ENCODE data around the gene TSC2. TPM values are rescaled to one million over a fixed set of nuclear protein-coding genes. Genes with fewer than 3 reads are reported as not detected.

The TSC2 gene
- total and polyA plus RNA-seq, 9 of the 15 experiments (the other 6 are each of a cell fraction or from before 2014, with no cell fraction given): 1.3 to 68.1 (median 16.6) TPM

GRCh38 chr16:2009791-2010510 lies 37.8 kb upstream of the TSC2 start, which contains the start of gene ZNF598 (continued):
- TF ChIP-seq ZNF318 (IDR thresholded peaks at IDR 0.05; ENCODE audit: borderline replicate concordance in 1 of 2, low read depth in 1 of 2): 0 out of 4 replicates have a peak, but pooled peaks of 1 of the 2 experiments have one; percentile 28
- peak in 1 of 2 experiments; percentile 20; a peak in 1 of 3 replicates for TF ChIP-seq CBX3 (IDR thresholded peaks at IDR 0.05; ENCODE audit: borderline replicate concordance in 1 of 2, low read length in 2 of 2)
- no peak for TF ChIP-seq ZFP1 (CRISPR knock-in tag; IDR thresholded peaks at IDR 0.05)
- 0 out of 4 replicates have a peak, but pooled peaks of 1 of the 2 experiments have one; percentile 13 for TF ChIP-seq UBTF (IDR thresholded peaks at IDR 0.05; ENCODE audit: borderline replicate concordance in 1 of 2, low read depth in 2 of 2, low read length in 2 of 2)
- TF ChIP-seq AFF1 (IDR thresholded peaks at IDR 0.05; ENCODE audit: low read depth in 1 of 2, partially characterized antibody in 2 of 2): peak in 1 of 2 experiments; percentile 45
- TF ChIP-seq HDAC1 (IDR thresholded peaks at IDR 0.05): peak; percentile 86 to 93; a peak in 3 of 4 replicates
- peak; percentile 50; the same call in 1 of the 2 replicates for TF ChIP-seq NR1H2 (CRISPR knock-in tag; IDR thresholded peaks at IDR 0.05)
- TF ChIP-seq GMEB1 (CRISPR knock-in tag; IDR thresholded peaks at IDR 0.05): peak; percentile 73

All from K562 (cell line).